CD14-positive monocyte (primary cell): ENCODE measurements around the gene ZNF416. TPM values are rescaled to one million over a fixed set of nuclear protein-coding genes. Genes with fewer than 3 reads are reported as not detected.

Experiments used
- DNase-seq, 3 donors: peaks; one replicate each; pipeline ENCODE4 v3.0.0-alpha.2; 2011 to 2022
- H2AFZ ChIP-seq: 2 replicates; pipeline ENCODE4 v1.6.0; 2012; ENCODE audit warnings: mild to moderate bottlenecking, low read depth, low read length, inconsistent platforms; ENCODE audit not compliant: insufficient read depth, poor library complexity, severe bottlenecking
- H3K27ac ChIP-seq, 2 donors: 1 replicate in 1 of 2; 2 replicates in 1 of 2; pipeline ENCODE4 v1.5.1; 2012 to 2013; ENCODE audit warnings: low read length in 2 of 2, control low read depth in 1 of 2, inconsistent platforms in 1 of 2, low read depth in 1 of 2, mild to moderate bottlenecking in 1 of 2
- H3K27me3 ChIP-seq, 2 donors: one replicate each; pipeline versions ENCODE4 v1.6.0 to v1.6.1; 2011 to 2013; ENCODE audit warnings: low read length in 2 of 2; ENCODE audit not compliant: control insufficient read depth in 2 of 2, insufficient read depth in 2 of 2
- H3K36me3 ChIP-seq, 2 donors: replicated peaks in 1 of 2; 1 replicate in 1 of 2; 2 replicates in 1 of 2; pipeline versions ENCODE4 v1.5.1 to v1.6.1; 2012 to 2013; ENCODE audit warnings: low read length in 2 of 2, control low read depth in 1 of 2, inconsistent platforms in 1 of 2, mild to moderate bottlenecking in 1 of 2; ENCODE audit not compliant: insufficient read depth in 2 of 2, control insufficient read depth in 1 of 2
- H3K4me1 ChIP-seq, 2 donors: 1 replicate in 1 of 2; 2 replicates in 1 of 2; pipeline versions ENCODE4 v1.5.1 to v1.6.1; 2012 to 2013; ENCODE audit warnings: low read length in 2 of 2, control low read depth in 1 of 2, inconsistent platforms in 1 of 2, mild to moderate bottlenecking in 1 of 2, moderate library complexity in 1 of 2; ENCODE audit not compliant: insufficient read depth in 2 of 2, control insufficient read depth in 1 of 2
- H3K4me2 ChIP-seq: replicated peaks from 2 replicates; pipeline ENCODE3; 2012; ENCODE audit warnings: low read length, moderate library complexity, mild to moderate bottlenecking; ENCODE audit not compliant: poor library complexity, severe bottlenecking; ENCODE audit errors: extremely low read depth
- H3K4me3 ChIP-seq, 3 experiments: fragments of 200-600 bp in 1 of 3; sonication (generic) in 1 of 3; replicated peaks in 1 of 3; 1 replicate in 2 of 3; 2 replicates in 1 of 3; pipeline ENCODE4 v1.5.1; 2011 to 2013; ENCODE audit warnings: low read length in 3 of 3, mild to moderate bottlenecking in 3 of 3, control low read depth in 2 of 3, low read depth in 2 of 3, inconsistent platforms in 1 of 3, moderate library complexity in 1 of 3
- H3K79me2 ChIP-seq: 2 replicates; pipeline ENCODE4 v1.6.0; 2012; ENCODE audit warnings: mild to moderate bottlenecking, control low read depth, inconsistent platforms, low read length, moderate library complexity; ENCODE audit not compliant: insufficient read depth
- H3K9ac ChIP-seq: 2 replicates; pipeline ENCODE4 v1.6.0; 2017; ENCODE audit warnings: low read length, mild to moderate bottlenecking; ENCODE audit not compliant: insufficient read depth, poor library complexity, severe bottlenecking
- H3K9me3 ChIP-seq, 2 donors: replicated peaks in 1 of 2; 1 replicate in 1 of 2; 2 replicates in 1 of 2; pipeline versions ENCODE4 v1.5.1 to v1.6.1; 2012 to 2013; ENCODE audit warnings: low read length in 2 of 2, control low read depth in 1 of 2; ENCODE audit not compliant: control insufficient read depth in 1 of 2, insufficient read depth in 1 of 2
- H4K20me1 ChIP-seq: 2 replicates; pipeline ENCODE4 v1.6.0; 2012; ENCODE audit warnings: mild to moderate bottlenecking, low read length, control low read depth, moderate library complexity; ENCODE audit not compliant: insufficient read depth
- H3K27ac Mint-ChIP-seq, 7 donors: one replicate each; pipeline ENCODE4 v1.8.0; 2020; ENCODE audit warnings: mild to moderate bottlenecking in 7 of 7, mixed read lengths in 7 of 7, moderate library complexity in 6 of 7, inconsistent platforms in 2 of 7
- H3K27me3 Mint-ChIP-seq, 3 donors: one replicate each; pipeline ENCODE4 v1.8.0; 2021 to 2022; ENCODE audit warnings: low read depth in 3 of 3, mild to moderate bottlenecking in 3 of 3, mixed read lengths in 3 of 3, moderate library complexity in 3 of 3, inconsistent platforms in 1 of 3
- H3K36me3 Mint-ChIP-seq, 2 donors: one replicate each; pipeline ENCODE4 v1.8.0; 2020; ENCODE audit warnings: mixed read lengths in 2 of 2, inconsistent platforms in 1 of 2, mild to moderate bottlenecking in 1 of 2
- H3K4me1 Mint-ChIP-seq: one replicate; pipeline ENCODE4 v1.8.0; 2020; ENCODE audit warnings: mild to moderate bottlenecking, mixed read lengths
- H3K4me3 Mint-ChIP-seq, 2 donors: one replicate each; pipeline ENCODE4 v1.8.0; 2020; ENCODE audit warnings: mild to moderate bottlenecking in 2 of 2, mixed read lengths in 2 of 2, moderate library complexity in 1 of 2
- H3K9me3 Mint-ChIP-seq, 7 donors: one replicate each; pipeline ENCODE4 v1.8.0; 2020 to 2022; ENCODE audit warnings: mixed read lengths in 7 of 7, mild to moderate bottlenecking in 6 of 7, moderate library complexity in 6 of 7, inconsistent platforms in 2 of 7
- CTCF ChIP-seq: fragments of 200-600 bp; IDR thresholded peaks from one replicate; pipeline ENCODE4 v1.8.0; 2022; ENCODE audit warnings: antibody characterized with exemption, mild to moderate bottlenecking
- WGBS: methylation state at CpG from one replicate; pipeline ENCODE4 v1.1.5; 2013; ENCODE audit warnings: missing lambda C conversion rate; ENCODE audit not compliant: insufficient coverage; 5-methylcytosine and 5-hydroxymethylcytosine counted together
- intact Hi-C, 2 donors: fragments of 100-400 bp; cut with micrococcal nuclease; formaldehyde crosslinking; loops; one replicate each; pipeline versions ENCODE4 v1.15.0 to v1.15.1; 2023
- polyA plus RNA-seq, 3 donors: library from polyadenylated mRNA; depleted of rRNA in 1 of 3; unstranded in 2 of 3; stranded (reverse) in 1 of 3; fragments of 300-500 nt in 2 of 3; fragments of >200 nt in 1 of 3; fragmentation: Illumina TruSeq in 2 of 3; gene quantifications; 1 replicate in 2 of 3; 2 replicates in 1 of 3; pipeline ENCODE4 v1.2.3, GENCODE V29; 2012 to 2021

ZNF416 gene
- polyA plus RNA-seq, 3 donors: 0.48 to 2.1 (median 1.4) TPM

GRCh38 chr19:57527136-57527881 is 51.4 kb downstream of the ZNF416 start, which contains the start of gene ZNF549:
Gene ZNF549 (plus strand): TSS chr19:57527356. CDS start chr19:57527574, 218 bp downstream.
- peak within 1 kb of the TSS; percentile 55 to 94 (median 93) for H3K4me3 ChIP-seq
- H2AFZ ChIP-seq: peak within 1 kb of the TSS; percentile 97
- peaks cover 12 to 17% of the 10 kb centered on the region in 2 donors for H3K4me1 ChIP-seq
- H3K4me3 Mint-ChIP-seq: peak within 1 kb of the TSS; percentile 90 to 95
- H3K27ac Mint-ChIP-seq: peak within 1 kb of the TSS; percentile 35 to 91 (median 78)
- peak; percentile 66 to 73 (median 68) for DNase-seq
- H3K79me2 ChIP-seq: peaks cover 10% of the 10 kb centered on the region
- peaks cover 28 to 72% (median 63%) of the 10 kb centered on the region in 7 donors for H3K9me3 Mint-ChIP-seq
- H3K27me3 Mint-ChIP-seq: peaks cover 0 to 4% (median 3%) of the 10 kb centered on the region in 3 donors
- H3K27ac ChIP-seq: peak within 1 kb of the TSS; percentile 46 to 84
- peak within 1 kb of the TSS; percentile 96 for H3K4me2 ChIP-seq
- H3K4me1 Mint-ChIP-seq: peaks cover 12% of the 10 kb centered on the region
- intact Hi-C loops: loop anchor here in 1 of 2 donors (10.0 kb wide), 1 partner anchor 47 kb away; the partner anchor contains the start of gene ZNF416
- peak within 1 kb of the TSS; percentile 75 for H3K9ac ChIP-seq
- peaks cover 4 to 24% of the 10 kb centered on the region in 2 donors for H3K36me3 ChIP-seq
- no peaks in the 10 kb centered on the region for H3K27me3 ChIP-seq
- no peaks in the 10 kb centered on the region for H4K20me1 ChIP-seq
- no peak for TF ChIP-seq CTCF
- under 1% methylated on average over 64 of the region's 64 CpGs for WGBS
- peaks cover 19 to 20% of the 10 kb centered on the region in 2 donors for H3K36me3 Mint-ChIP-seq
- H3K9me3 ChIP-seq: peaks cover 38 to 42% of the 10 kb centered on the region in 2 donors

Other genes with a start within 250 kb of the ZNF416 start
- gene ZNF304, start 227.6 kb downstream of the ZNF416 start, polyA plus RNA-seq: 1 to 10 TPM in 2 of 3 donors, under 1 TPM in 1; 0.96 to 2.9 (median 1.0) TPM
- gene TRAPPC2B, start 215.4 kb downstream of the ZNF416 start, polyA plus RNA-seq: 10 to 100 TPM in 2 of 3 donors, 1 to 10 TPM in 1; 7.4 to 13.9 (median 11.5) TPM
- gene ZNF547, start 215.4 kb downstream of the ZNF416 start, polyA plus RNA-seq: under 1 TPM in 2 of 3 donors, not detected in 1; 0.30 to 0.32 TPM
- 10 to 100 TPM in 1 of 3 donors, 1 to 10 TPM in 2; 4.6 to 20.7 (median 6.0) TPM for gene ZNF548, start 189.1 kb downstream of the ZNF416 start, polyA plus RNA-seq
- gene ZNF17, start 167.8 kb downstream of the ZNF416 start, polyA plus RNA-seq: 1 to 10 TPM; 1.4 to 3.3 (median 2.3) TPM
- gene ZNF749, start 143.6 kb downstream of the ZNF416 start, polyA plus RNA-seq: 1 to 10 TPM; 3.4 to 9.0 (median 3.7) TPM
- under 1 TPM in 2 of 3 donors, not detected in 1; 0.07 to 0.08 TPM for gene VN1R1, start 121.8 kb downstream of the ZNF416 start, polyA plus RNA-seq
- 1 to 10 TPM in 1 of 3 donors, under 1 TPM in 2; 0.32 to 1.2 (median 0.99) TPM for gene ZNF772, start 101.3 kb downstream of the ZNF416 start, polyA plus RNA-seq
- 1 to 10 TPM; 1.3 to 1.6 (median 1.4) TPM for gene ZNF419, start 91.2 kb downstream of the ZNF416 start, polyA plus RNA-seq
- 1 to 10 TPM in 1 of 3 donors, under 1 TPM in 2; 0.87 to 1.6 (median 0.92) TPM for gene ZNF773, start 79.0 kb downstream of the ZNF416 start, polyA plus RNA-seq
- 1 to 10 TPM in 1 of 3 donors, under 1 TPM in 2; 0.54 to 1.5 (median 0.74) TPM for gene ZNF549, start 51.6 kb downstream of the ZNF416 start, polyA plus RNA-seq
- 1 to 10 TPM in 1 of 3 donors, under 1 TPM in 2; 0.25 to 2.7 (median 0.65) TPM for gene ZNF550, start 19.0 kb downstream of the ZNF416 start, polyA plus RNA-seq
- gene ZIK1, start 5.2 kb upstream of the ZNF416 start, polyA plus RNA-seq: 1 to 10 TPM in 2 of 3 donors, under 1 TPM in 1; 0.51 to 1.1 (median 1.0) TPM
- gene ZNF530, start 21.0 kb upstream of the ZNF416 start, polyA plus RNA-seq: 1 to 10 TPM in 1 of 3 donors, under 1 TPM in 2; 0.72 to 1.3 (median 0.84) TPM
- 1 to 10 TPM; 2.2 to 5.4 (median 3.3) TPM for gene ZNF134, start 35.3 kb upstream of the ZNF416 start, polyA plus RNA-seq
- 10 to 100 TPM in 1 of 3 donors, 1 to 10 TPM in 2; 4.5 to 13.9 (median 6.1) TPM for gene ZNF211, start 54.3 kb upstream of the ZNF416 start, polyA plus RNA-seq
- not detected for gene ZSCAN4, start 90.0 kb upstream of the ZNF416 start, polyA plus RNA-seq
- 1 to 10 TPM; 1.1 to 3.3 (median 2.3) TPM for gene ZNF551, start 103.1 kb upstream of the ZNF416 start, polyA plus RNA-seq
- gene ZNF154, start 130.3 kb upstream of the ZNF416 start, polyA plus RNA-seq: under 1 TPM in 1 of 3 donors, not detected in 2; 0.52 TPM
- gene ZNF671, start 148.7 kb upstream of the ZNF416 start, polyA plus RNA-seq: 1 to 10 TPM; 4.0 to 4.8 (median 4.5) TPM
- 1 to 10 TPM; 1.9 to 4.4 (median 2.9) TPM for gene ZNF776, start 167.9 kb upstream of the ZNF416 start, polyA plus RNA-seq
- gene ZNF586, start 190.8 kb upstream of the ZNF416 start, polyA plus RNA-seq: 10 to 100 TPM in 2 of 3 donors, 1 to 10 TPM in 1; 7.7 to 10.5 (median 10.2) TPM
- gene ZNF552, start 236.0 kb upstream of the ZNF416 start, polyA plus RNA-seq: 1 to 10 TPM; 2.0 to 4.3 (median 2.9) TPM